Neural crest cell (in vitro differentiated cells): ENCODE measurements around the gene KCTD13. TPM values are rescaled to one million over a fixed set of nuclear protein-coding genes. Genes with fewer than 3 reads are reported as not detected.

Source experiments
- DNase-seq: peaks from one replicate; pipeline ENCODE4 v3.0.0; 2021; ENCODE audit warnings: low read depth, mixed read lengths, low spot score
- H3K27ac Mint-ChIP-seq: one replicate; pipeline ENCODE4 v1.8.0; 2021; ENCODE audit warnings: mild to moderate bottlenecking, mixed read lengths; ENCODE audit not compliant: unreplicated experiment
- H3K27me3 Mint-ChIP-seq: 2 replicates; pipeline ENCODE4 v1.8.0; 2021; ENCODE audit warnings: low read depth, mild to moderate bottlenecking, mixed read lengths
- H3K36me3 Mint-ChIP-seq: 2 replicates; pipeline ENCODE4 v1.8.0; 2021; ENCODE audit warnings: low read depth, mild to moderate bottlenecking, mixed read lengths
- H3K4me1 Mint-ChIP-seq: 2 replicates; pipeline ENCODE4 v1.8.0; 2021; ENCODE audit warnings: mixed read lengths
- H3K4me3 Mint-ChIP-seq: one replicate; pipeline ENCODE4 v1.8.0; 2021; ENCODE audit warnings: mild to moderate bottlenecking, mixed read lengths
- H3K9me3 Mint-ChIP-seq: 2 replicates; pipeline ENCODE4 v1.8.0; 2021; ENCODE audit warnings: mixed read lengths
- long read RNA-seq: library from polyadenylated mRNA; unstranded; transcript quantifications from one replicate; pipeline ENCODE4 v2.0.0, GENCODE V29; 2020
- total RNA-seq: library from RNA; stranded (reverse); gene quantifications from 2 replicates; pipeline ENCODE4 v1.2.1, GENCODE V29; 2021
- TF ChIP-seq, protein P1 (sequence below): fragments of 200-600 bp; sonication (generic); conservative IDR thresholded peaks from 2 replicates; pipeline ENCODE4 v1.5.0; 2021; ENCODE audit warnings: antibody characterized with exemption, mild to moderate bottlenecking

The KCTD13 gene
- total RNA-seq = 24.3 and 25.2 TPM in 2 replicates
- long read RNA-seq = 0 reads

DNA sequence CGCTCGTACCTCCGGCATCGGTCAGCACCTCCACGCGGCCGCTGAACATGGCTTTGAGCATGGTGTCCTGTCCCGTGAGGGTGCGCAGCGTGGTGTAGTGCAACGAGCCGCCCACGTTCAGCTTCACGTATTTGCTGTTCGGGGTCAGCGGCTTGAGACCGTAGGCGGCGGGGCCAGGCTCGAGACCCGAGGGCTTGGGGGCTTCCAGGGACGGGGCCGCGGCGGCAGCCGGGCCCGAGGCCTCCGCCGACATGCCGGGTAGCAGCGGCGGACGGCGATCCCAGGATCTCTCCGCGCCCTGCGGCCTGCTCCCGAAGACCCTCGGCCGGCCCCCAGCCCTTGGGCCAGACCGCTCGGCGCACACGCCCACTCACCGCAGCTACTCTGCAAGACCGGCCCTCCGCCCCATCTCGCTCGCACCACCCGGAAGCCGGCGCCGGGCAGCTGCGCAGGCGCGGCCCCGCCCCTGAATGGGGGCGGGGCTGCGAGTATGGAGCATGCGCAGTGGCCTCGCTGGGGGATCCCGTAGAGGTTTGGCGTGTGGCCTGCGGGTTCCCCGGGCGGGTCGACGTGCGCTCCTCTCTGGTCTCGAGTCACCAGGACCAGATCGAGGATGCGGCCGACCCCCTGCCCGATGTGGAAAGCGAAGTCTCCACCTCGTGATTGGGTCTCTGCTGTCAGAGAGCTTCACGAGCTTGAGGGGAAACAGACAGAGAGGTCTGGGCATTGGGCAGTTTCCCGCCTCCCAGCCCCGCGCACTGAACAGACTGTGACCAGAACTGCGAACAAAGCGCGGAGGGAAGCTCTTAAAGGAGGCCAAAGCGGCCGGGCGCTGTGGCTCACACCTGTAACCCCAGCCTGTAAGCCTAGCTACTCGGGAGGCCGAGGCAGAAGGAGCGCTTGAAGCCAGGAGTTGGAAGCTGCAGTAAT lies at the start of gene KCTD13:
Gene KCTD13 (minus strand): TSS at position 446 of the 930 bp plus-strand sequence. CDS start 193 bp downstream, at position 253.
- Mint-ChIP-seq H3K9me3 (no peaks in the 10 kb centered on the region), H3K36me3 (no peaks in the 10 kb centered on the region), H3K4me3 (peak within 1 kb of the TSS; percentile 97), H3K4me1 (peaks cover 31% of the 10 kb centered on the region), H3K27ac (peak within 1 kb of the TSS; percentile 100), H3K27me3 (no peaks in the 10 kb centered on the region)
- peak; percentile 95 for DNase-seq
- TF ChIP-seq, protein P1, sequence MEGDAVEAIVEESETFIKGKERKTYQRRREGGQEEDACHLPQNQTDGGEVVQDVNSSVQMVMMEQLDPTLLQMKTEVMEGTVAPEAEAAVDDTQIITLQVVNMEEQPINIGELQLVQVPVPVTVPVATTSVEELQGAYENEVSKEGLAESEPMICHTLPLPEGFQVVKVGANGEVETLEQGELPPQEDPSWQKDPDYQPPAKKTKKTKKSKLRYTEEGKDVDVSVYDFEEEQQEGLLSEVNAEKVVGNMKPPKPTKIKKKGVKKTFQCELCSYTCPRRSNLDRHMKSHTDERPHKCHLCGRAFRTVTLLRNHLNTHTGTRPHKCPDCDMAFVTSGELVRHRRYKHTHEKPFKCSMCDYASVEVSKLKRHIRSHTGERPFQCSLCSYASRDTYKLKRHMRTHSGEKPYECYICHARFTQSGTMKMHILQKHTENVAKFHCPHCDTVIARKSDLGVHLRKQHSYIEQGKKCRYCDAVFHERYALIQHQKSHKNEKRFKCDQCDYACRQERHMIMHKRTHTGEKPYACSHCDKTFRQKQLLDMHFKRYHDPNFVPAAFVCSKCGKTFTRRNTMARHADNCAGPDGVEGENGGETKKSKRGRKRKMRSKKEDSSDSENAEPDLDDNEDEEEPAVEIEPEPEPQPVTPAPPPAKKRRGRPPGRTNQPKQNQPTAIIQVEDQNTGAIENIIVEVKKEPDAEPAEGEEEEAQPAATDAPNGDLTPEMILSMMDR = no peak

DNA sequence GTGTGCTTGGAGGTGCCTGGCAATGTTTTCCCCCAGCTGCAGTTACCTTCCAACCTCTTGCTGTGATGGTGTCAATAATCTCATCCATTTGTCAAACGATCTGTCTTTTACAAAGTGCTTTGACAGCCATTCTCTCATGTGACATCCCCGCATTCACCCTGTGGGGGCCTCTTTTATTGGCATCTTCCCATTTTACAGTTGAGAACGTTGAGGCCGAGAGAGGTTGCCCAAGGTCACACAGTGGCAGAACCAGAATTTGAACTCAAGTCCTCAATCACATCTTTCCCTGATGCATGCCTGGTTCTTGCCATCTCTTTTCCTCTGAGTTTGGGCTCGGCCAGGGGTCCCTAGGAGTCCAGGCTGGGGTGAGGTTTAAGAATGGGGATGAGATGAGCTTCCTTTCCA lies 49.1 kb upstream of the KCTD13 start:
- peaks cover 22% of the 10 kb centered on the region for H3K36me3 Mint-ChIP-seq
- DNase-seq = no peak
- no peaks in the 10 kb centered on the region for H3K27me3 Mint-ChIP-seq

GRCh38 chr16:29974291-29975133 lies 48.5 kb upstream of the KCTD13 start:
- no peak for DNase-seq
- Mint-ChIP-seq H3K36me3 (peaks cover 25% of the 10 kb centered on the region), H3K4me1 (peaks cover 38% of the 10 kb centered on the region), H3K9me3 (peaks cover 6% of the 10 kb centered on the region), H3K27me3 (no peaks in the 10 kb centered on the region), H3K4me3 (peak overlapping the region; percentile 98), H3K27ac (peak overlapping the region; percentile 83)
- TF ChIP-seq, protein P1 = no peak

More for the DNA sequence above, 49.1 kb upstream of the KCTD13 start:
- Mint-ChIP-seq H3K9me3 (peaks cover 6% of the 10 kb centered on the region), H3K4me1 (peaks cover 38% of the 10 kb centered on the region), H3K4me3 (peak overlapping the region; percentile 98), H3K27ac (peak overlapping the region; percentile 83)
- TF ChIP-seq, protein P1 = no peak

DNA sequence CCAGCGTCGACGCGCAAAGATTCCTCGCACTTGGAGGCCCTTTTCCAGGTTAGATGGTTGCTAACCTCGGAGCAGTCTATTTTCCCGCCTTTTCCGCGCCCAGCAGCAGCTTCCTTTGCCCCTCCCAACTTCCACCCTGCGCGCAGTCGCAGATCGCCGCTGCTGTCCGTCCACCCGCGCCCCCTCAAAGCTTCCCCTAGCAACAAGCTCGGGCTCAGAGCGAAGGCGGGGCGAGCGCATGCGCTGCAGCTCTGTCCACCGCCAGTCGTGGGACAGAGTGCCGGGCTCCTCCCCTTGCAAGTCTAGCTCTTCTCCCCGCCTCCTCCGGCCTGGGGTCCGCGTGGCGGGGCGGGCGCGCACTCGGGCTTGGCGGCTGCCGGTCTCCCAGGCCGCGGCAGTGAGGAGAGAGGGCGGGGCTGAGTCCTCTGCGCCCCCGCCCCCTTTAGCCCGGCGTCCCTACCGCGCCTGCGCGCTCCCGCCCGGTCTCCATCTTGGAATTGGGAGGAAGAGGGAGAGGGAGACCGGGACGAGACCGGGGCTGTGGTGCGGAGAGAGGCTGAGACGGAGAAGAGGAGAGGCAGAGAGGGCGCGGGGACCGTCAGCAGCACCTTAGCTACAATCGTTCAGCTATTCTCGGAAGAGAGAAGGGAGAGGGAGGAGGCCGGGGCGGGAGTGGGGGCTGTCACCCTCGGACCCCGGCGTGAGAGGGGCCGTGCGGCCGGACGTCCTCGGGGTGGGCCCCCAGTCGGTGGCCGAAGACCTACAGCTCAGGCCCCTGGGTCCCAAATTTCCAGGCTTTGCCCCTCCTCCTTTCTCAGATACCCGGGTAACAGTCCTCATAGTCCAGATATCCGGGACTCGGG lies 47.6 kb upstream of the KCTD13 start, which contains the start of gene TAOK2:
Gene TAOK2 (plus strand): TSS at position 485 of the 863 bp plus-strand sequence. CDS start 3,905 bp downstream, outside the sequence.
- H3K9me3 Mint-ChIP-seq = peaks cover 6% of the 10 kb centered on the region
- H3K4me3 Mint-ChIP-seq = peak within 1 kb of the TSS; percentile 98
- no peaks in the 10 kb centered on the region for H3K27me3 Mint-ChIP-seq
- H3K4me1 Mint-ChIP-seq = peaks cover 38% of the 10 kb centered on the region
- peak; percentile 99 for DNase-seq
- peak within 1 kb of the TSS; percentile 91 for H3K27ac Mint-ChIP-seq
- H3K36me3 Mint-ChIP-seq = peaks cover 27% of the 10 kb centered on the region
- TF ChIP-seq, protein P1 = no peak

DNA sequence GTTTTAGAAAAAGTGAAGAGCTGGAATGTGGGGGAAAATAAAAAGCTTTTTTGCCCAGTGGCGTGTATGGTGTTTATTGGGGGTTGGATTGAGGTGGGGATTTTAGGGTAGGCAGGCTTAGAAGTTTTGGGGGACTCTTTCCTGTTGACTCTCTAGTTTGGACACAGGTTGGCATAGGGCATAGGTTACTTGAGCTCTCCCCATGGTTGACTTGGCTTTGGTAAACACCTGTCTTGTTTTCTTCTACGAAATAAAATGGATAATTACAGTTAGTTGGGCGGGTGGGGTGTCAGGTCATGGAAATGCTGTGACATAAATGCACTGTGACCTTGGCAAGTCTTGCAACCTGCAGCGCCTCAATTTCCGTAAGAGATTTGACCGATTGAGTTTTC lies 47.0 kb upstream of the KCTD13 start:
- TF ChIP-seq, protein P1 = no peak
- H3K4me3 Mint-ChIP-seq = peak overlapping the region; percentile 98
- no peaks in the 10 kb centered on the region for H3K27me3 Mint-ChIP-seq
- H3K9me3 Mint-ChIP-seq = peaks cover 6% of the 10 kb centered on the region
- no peak for DNase-seq
- H3K27ac Mint-ChIP-seq = no peak overlapping the region
- H3K36me3 Mint-ChIP-seq = peaks cover 32% of the 10 kb centered on the region
- peaks cover 38% of the 10 kb centered on the region for H3K4me1 Mint-ChIP-seq
